ENCODE results near the gene ZNF331.

The ZNF331 gene

DNA sequence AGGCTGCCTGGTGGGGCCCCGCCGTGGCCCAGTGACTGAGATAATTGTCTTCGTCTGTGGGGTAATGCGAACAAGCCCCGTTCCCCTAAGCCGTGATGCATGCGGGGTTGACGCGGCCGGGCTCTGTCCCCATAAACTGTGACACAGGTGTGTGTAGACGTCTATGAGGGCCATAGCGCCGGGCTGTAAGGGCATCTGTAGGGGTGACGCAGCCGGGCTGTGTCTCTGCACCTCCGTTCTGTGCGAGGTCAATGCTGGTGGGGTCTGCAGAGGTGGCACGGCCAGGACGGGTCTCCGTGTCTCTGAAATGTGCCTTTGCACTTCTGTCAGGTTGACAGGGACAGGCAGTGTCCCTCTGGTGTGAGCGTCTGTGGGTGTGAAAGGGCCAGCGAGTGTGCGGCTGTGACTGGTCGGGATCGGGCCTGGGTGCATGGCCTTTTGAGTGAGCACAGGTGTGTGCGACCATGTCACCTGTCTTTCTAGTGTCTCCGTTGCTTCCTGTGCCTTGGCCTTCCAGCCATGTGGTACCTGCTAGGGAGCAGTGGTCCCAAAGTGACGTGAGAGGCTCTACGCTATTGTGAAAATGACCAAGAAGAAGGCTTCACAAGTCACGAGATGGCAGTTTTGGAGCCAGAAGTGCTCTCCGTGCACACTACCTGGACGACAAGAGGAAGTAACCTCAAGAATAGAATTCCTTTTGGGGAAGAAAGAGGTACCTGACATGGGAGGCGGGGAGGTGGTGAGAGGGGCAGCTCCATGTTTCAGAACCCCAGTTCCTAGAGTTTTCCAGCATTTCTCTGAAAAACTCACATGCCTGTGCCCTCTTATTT lies 16.4 kb upstream of the ZNF331 start:
- DNase-seq, result peak; percentile 19

- no peak for DNase-seq
Measured at GRCh38 chr19:53525922-53526321, 12.0 kb upstream of the ZNF331 start.

DNA sequence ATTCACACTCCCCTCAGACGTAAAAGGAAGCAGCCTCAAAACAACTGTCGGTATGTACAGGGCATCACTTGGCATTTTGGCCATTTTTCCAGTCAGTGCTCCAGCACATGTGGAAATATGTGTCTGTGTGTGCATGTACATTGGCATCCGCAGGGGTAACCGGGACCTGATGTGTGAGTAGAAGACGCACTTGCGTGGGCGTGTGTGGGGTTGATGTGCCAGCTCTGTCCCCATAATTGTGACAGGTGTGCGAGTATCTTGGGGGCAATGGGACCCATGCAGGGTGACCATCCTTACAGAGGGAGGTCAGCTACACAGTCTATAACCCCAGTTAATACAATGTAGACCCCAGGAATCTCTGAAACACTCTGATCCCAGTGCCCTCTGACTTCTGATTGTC lies 7.3 kb upstream of the ZNF331 start:
- DNase-seq, result no peak

- no peak for DNase-seq
Measured at GRCh38 chr19:53531457-53531856, 6.5 kb upstream of the ZNF331 start.

DNA sequence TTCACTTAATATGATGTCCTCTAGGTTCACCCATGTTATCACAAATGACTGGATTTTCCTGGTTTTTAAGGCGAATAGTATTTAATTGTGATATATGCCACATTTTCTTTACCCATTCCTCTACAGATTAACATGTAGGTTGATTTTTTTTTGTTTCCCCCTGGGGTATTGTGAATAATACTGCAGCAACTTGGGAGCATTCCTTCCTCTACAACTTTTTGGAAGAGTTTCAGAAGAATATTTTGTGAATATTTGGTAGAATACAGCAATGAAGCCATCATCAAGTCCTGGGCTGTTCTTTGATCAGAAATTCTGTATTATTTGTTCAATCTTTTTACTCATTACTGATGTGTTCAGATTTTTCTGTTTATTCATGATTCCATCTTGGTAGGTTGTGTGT lies 5.6 kb upstream of the ZNF331 start:
- no peak for DNase-seq

DNA sequence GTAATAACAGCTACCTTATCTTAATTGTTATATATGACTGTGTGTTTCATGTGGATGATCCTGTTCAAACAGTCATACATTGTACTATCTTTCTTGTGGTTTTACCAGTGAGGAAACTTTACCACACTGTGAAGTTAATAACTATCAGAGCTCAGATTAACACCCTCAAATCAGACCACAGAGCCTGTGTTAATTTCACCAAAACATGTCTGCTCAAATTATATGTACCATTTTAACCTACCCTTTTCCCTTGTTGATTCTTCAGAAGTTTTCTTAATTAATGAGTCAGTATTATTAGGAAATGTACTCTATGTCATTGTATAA lies 1.8 kb upstream of the ZNF331 start:
- DNase-seq, result no peak

DNA sequence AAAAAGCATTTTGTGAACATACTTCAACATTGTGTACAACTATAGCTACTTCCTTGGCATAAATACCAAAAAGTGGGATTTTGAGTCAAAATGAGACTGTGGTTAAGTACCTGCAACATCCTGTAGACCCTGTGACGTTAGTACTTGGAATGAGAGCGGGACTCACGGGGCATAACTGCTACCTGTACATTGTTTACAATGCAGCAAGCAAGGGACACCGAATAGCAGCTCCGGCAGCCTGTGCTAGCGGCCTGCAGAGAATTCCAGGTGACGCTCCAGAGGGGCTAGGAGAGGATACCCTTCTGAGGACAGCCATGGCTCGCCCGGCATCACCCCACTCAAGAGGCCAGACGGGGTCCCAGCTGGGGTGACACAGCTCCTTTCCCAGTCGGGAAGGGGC lies 824 bp upstream of the ZNF331 start:
- no peak for DNase-seq

DNA sequence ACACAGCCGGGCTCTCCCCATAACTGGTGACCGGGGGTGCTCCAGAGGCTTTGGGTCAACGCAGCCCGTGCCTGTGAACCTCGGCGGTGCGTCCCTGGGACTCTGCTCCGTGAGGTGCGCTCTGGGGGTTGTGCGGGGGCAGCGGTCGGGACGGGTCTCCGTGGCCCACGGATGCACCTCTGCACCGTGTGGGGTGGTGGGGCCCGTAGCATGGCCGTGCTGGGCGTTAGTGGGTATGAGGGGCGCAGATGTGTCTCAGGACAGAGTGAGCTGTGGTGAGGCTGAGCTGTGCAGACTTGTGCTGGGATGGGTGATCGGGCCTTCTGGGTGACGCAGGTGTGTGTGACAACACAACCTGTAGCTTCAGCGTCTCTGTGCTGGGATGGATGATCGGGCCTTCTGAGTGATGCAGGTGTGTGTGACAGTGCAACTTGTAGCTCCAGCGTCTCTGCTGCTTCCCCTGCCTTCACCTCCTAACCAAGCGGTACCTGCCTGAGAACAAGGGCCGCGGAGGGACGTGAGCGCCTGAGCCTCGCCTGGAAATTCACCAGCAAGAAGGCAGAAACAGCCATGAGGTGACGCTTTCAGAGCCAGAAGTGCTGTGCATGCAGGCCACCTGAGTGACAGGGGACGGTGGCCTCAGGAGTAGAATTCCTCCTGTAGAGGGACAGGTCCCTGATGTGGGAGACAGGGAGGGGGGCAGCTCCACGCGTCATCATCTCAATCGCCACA lies 599 bp downstream of the ZNF331 start:
- DNase-seq, result no peak

DNA sequence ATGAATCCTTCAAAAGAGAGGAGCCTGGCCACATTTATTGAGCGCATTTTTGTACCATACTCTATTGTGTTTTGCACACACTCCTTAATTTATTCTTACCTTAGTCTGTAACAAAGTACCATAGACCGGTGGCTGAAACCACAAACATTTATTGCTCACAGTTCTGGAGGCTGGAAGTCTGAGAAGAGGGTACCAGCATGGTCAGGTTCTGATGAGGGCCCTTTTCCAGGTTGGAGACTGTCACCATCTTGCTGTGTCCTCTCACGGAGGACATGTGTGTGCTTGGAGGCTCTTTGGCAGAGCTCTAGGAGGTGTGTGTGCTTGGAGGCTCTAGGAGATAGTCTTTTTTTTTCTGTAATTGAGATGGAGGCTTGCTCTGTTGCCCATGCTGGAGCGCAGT lies 2.1 kb downstream of the ZNF331 start:
- DNase-seq, result no peak

DNA sequence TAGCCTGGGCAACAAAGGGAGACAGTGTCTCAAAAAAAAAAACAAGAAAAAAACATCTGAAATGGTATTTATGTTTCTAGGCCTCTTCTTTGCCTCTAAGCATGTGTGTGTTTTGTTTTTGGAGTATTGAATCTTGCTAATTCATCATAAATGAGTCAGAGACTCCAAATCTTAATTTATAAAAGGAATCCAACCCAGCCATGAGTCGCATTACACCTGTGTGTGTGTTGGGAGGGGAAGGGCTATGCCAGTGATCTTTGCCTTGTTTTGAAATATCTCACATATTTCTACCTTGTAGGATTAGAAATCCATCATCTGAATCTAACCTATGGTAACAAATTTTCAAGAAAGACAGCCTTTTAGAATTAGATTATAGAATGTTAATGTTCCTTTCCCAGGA lies 4.0 kb downstream of the ZNF331 start:
- no peak for DNase-seq

DNA sequence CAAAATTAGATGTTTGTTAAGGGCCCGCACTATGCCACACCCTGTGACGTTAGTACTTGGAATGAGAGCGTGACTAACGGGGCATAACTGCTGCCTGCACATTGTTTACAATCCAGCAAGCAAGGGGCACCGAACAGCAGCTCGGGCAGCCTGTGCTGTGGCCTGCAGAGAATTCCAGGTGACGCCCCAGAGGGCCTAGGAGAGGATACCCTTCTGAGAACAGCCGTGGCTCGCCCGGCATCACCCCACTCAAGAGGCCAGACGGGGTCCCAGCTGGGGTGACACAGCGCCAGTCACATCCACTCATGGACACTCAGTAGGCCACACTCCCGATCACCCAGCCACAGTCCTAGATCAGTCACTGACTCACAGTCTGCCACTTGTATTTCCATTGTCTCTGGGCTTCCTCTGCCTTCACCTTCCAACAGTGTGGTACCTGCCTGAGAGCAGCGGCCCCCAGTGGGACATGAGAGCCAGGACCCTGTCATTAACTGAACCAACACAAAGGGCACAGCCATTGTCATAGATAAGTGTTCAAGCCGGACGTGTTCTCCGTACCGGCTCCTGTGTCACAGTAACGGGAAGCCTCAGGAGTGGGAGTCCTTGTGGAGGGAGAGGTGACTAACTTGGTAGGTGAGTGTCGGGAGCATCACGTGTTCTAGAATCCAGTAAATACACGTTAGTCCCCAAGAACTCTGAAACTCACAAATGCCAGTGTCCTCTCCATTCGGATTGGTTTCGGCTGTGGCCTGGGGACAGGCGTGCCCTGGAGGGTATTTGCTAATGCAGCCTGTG lies 7.5 kb downstream of the ZNF331 start:
- no peak for DNase-seq

DNA sequence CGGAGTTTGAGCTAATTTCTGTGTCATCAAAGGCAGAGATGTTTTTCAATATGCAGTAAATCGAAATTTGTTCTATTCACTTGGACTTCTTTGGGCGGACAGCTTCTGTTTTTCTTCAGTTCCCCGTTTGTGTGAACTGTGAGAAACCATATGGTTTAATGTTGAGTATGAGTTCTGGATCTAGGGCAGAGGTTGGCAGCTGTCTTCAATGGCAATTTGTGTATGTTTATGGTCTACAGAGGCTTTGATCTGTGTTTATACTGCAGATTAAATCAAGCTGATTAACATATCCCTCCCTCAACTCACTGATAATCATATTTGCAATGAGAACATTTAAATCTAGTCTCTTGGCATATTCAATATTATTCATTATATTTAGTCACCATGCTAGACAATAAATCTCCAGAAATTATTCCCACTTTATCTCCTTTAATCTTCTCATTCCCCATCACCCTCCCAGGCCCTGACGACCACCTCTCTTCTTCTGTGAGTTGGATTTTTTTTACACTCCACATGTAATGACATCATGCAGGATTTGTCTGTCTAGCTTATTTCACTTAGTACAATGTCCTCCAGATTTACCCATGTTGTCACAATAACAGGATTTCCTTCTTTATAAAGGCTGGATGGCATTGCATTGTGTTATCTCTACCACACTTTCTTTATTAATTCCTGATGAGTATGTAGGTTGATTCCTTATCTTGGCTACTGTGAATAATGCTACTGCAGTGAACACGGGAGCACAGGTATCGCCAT lies 9.0 kb downstream of the ZNF331 start:
- DNase-seq, result no peak

DNA sequence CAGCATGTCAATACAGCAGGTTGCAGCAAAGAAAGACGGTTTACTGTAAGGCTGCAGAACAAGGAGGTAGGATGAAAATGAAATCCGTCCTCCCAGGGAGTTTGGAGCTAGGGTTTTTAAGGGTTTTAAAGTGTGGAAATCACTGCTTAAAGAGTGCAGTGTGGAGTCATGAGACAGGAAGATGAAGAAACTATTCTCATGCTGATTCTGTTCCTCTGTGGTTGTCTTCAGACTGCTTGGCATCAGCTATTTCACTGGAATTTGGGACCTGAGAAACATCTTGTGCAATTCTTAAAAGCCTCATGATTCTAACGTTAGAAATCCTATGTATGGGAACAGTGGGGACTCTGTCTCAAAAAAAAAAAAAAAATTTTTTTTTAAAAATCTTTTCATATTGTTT lies 11.4 kb downstream of the ZNF331 start:
- DNase-seq, result no peak

DNA sequence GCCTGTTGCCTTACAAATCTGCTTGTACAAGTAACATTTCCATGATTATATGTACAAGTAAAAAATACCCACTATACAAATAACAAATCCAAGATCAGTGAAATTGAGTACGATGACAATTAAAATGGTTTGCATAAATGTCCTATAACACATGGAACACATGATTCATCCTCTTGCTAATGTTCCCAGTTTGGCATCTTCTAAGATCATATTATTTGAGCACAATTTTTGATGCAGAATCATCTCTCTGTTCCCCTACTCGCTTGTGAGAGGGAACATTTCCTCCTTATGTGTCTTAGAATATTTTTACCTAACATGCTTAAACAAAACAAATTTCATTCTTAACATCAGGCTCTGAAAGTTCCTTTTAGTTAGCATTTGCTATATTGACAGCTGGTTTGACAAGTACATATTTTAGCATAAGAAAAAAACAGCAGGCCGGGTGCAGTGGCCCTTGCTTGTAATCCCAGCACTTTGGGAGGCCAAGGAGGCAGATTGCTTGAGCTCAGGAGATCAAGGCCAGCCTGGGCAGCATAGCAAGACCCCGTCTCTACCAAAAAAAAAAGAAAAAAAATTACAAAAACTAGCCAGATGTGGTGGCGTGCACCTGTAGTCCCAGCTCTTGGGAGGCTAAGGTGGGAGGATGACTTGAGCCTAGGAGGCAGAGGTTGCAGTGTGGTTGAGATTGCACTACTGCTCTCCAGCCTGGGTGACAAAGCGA lies 14.2 kb downstream of the ZNF331 start:
- no peak for DNase-seq

- DNase-seq, result no peak
Measured at GRCh38 chr19:53553156-53553555, 15.2 kb downstream of the ZNF331 start.

GRCh38 chr19:53553865-53554791 lies 16.2 kb downstream of the ZNF331 start:
- DNase-seq, result peak; percentile 91

DNA sequence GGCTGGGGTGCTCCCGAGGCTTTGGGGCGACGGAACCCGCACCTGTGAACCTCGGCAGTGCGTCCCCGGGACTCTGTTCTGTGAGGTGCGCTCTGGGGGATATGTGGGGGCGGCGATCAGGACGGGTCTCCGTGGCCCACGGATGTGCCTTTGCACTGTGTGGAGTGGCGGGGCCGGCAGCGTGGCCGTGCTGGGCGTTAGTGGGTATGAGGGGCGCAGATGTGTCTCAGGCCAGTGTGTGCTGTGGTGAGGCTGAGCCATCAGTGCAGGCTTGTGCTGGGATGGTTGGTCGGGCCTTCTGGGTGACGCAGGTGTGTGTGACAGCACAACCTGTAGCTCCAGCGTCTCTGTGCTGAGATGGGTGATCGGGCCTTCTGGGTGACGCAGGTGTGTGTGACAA lies 16.9 kb downstream of the ZNF331 start:
- no peak for DNase-seq

DNA sequence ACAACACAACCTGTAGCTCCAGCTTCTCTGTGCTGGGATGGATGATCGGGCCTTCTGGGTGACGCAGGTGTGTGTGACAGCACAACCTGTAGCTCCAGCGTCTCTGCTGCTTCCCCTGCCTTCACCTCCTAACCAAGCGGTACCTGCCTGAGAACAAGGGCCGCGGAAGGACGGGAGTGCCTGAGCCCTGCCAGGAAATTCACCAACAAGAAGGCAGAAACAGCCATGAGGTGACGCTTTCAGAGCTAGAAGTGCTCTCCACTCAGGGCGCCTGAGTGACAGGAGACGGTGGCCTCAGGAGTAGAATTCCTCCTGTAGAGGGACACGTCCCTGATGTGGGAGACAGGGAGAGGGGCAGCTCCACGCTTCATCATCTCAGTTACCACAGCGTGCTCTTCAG lies 17.4 kb downstream of the ZNF331 start:
- DNase-seq, result no peak

- no peak for DNase-seq
Measured at GRCh38 chr19:53571339-53571738, 33.4 kb downstream of the ZNF331 start.

DNA sequence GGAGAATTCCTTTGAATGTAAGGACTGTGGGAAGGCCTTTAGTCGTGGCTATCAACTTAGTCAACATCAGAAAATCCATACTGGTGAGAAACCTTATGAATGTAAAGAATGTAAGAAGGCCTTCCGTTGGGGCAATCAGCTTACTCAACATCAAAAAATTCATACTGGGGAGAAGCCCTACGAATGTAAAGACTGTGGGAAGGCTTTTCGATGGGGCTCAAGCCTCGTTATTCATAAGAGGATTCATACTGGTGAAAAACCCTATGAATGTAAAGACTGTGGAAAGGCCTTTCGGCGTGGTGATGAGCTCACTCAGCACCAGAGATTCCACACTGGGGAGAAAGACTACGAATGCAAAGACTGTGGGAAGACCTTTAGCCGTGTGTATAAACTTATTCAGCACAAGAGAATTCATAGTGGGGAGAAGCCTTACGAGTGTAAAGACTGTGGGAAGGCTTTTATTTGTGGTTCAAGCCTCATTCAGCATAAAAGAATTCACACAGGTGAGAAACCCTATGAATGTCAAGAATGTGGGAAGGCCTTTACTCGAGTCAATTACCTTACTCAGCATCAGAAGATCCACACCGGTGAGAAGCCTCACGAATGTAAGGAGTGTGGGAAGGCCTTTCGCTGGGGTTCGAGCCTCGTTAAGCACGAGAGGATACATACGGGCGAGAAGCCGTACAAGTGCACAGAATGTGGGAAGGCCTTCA lies 39.2 kb downstream of the ZNF331 start:
- DNase-seq, result no peak

- no peak for DNase-seq
Measured at GRCh38 chr19:53577968-53578367, 40.0 kb downstream of the ZNF331 start.

Data from activated CD8-positive, alpha-beta memory T cell treated with anti-CD3 and anti-CD28 coated beads, Interleukin-2, amount 50 U/mL, for 4 hours (primary cell).